Measurements from ENCODE around the gene ADH5. TPM values are rescaled to one million over a fixed set of nuclear protein-coding genes. Genes with fewer than 3 reads are reported as not detected.

Gene ADH5
- total RNA-seq, 4 donors from 2014 or later, result 24.8 to 183 (median 110) TPM

DNA sequence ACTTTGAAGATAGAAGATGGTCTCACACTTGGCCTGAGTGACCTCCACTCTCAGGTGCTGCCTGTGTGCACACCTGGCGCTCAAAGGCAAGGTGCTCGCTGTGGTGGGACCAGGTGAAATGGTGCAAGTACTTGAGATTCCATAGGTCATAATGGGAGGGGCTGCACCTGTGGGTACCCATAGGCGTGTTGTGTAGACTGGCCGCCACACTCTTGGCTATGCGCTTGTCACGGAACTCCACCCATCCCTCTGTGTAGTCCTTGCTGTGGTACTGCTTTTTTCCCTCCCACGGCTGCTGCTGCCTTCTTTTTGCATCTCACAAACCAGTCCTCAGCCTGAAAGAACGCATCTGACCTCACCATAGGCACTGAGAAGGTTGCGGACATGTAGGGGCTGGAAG is 66.0 kb downstream of the ADH5 start:
- H3K27ac ChIP-seq, result no peak overlapping the region
- H3K27me3 ChIP-seq, result no peaks in the 10 kb centered on the region
- intact Hi-C loops (cut with DNase I), result no loop called here
- peaks cover 17 to 42% (median 23%) of the 10 kb centered on the region in 3 donors for H3K4me1 ChIP-seq
- WGBS, 2 donors, result 87 to 94% methylated on average over 9 of the region's 9 CpGs
- H3K36me3 ChIP-seq, result peaks cover 0 to 30% (median 0%) of the 10 kb centered on the region in 3 donors
- no peak for DNase-seq
- TF ChIP-seq, protein P1, sequence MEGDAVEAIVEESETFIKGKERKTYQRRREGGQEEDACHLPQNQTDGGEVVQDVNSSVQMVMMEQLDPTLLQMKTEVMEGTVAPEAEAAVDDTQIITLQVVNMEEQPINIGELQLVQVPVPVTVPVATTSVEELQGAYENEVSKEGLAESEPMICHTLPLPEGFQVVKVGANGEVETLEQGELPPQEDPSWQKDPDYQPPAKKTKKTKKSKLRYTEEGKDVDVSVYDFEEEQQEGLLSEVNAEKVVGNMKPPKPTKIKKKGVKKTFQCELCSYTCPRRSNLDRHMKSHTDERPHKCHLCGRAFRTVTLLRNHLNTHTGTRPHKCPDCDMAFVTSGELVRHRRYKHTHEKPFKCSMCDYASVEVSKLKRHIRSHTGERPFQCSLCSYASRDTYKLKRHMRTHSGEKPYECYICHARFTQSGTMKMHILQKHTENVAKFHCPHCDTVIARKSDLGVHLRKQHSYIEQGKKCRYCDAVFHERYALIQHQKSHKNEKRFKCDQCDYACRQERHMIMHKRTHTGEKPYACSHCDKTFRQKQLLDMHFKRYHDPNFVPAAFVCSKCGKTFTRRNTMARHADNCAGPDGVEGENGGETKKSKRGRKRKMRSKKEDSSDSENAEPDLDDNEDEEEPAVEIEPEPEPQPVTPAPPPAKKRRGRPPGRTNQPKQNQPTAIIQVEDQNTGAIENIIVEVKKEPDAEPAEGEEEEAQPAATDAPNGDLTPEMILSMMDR (IDR thresholded peaks at IDR 0.05), result no peak
- TF ChIP-seq POLR2A (IDR thresholded peaks at IDR 0.05), result no peak
- no peak overlapping the region for H3K4me3 ChIP-seq
- peaks cover 0 to 19% (median 8%) of the 10 kb centered on the region in 3 donors for H3K9me3 ChIP-seq

DNA sequence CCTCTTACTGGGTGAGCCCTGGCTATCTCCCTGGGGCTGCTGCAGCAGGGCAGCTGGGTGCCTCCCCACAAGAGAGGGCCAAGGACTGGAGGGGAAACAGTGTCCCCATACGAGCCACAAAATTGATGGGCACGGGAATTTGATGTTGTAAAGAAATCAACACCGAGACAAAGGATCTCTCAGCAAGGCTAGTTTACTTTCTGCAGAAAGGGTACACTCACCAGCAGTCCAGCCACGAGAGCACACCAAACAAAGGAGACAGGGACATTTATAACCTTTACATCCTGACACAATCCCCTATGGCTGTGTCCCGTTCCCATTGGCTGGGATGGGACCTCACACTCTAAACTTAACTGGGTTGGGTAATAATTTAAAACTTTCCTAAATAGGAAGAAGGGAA is 67.2 kb downstream of the ADH5 start:
- no peak for DNase-seq
- H3K9me3 ChIP-seq, result peaks cover 0 to 19% (median 8%) of the 10 kb centered on the region in 3 donors
- no peaks in the 10 kb centered on the region for H3K27me3 ChIP-seq
- no peak overlapping the region for H3K27ac ChIP-seq
- WGBS, 2 donors, result 89 to 100% methylated on average over 2 to 5 of the region's 5 CpGs
- no peak overlapping the region for H3K4me3 ChIP-seq
- TF ChIP-seq, protein P1 (IDR thresholded peaks at IDR 0.05), result no peak
- TF ChIP-seq POLR2A (IDR thresholded peaks at IDR 0.05), result no peak
- intact Hi-C loops (cut with DNase I), result no loop called here
- peaks cover 0 to 30% (median 0%) of the 10 kb centered on the region in 3 donors for H3K36me3 ChIP-seq
- peaks cover 17 to 42% (median 23%) of the 10 kb centered on the region in 3 donors for H3K4me1 ChIP-seq

Other genes with a start within 250 kb of the ADH5 start
- gene EIF4E, start 159.7 kb downstream of the ADH5 start, total RNA-seq, result 100 to 1,000 TPM in 3 of 4 donors, 10 to 100 TPM in 1; 86.1 to 149 (median 125) TPM
- 10 to 100 TPM; 48.5 to 81.6 (median 72.1) TPM for gene METAP1, start 93.1 kb downstream of the ADH5 start, total RNA-seq
- 1 to 10 TPM in 2 of 4 donors, not detected in 2; 1.9 to 6.2 TPM for gene ADH4, start 55.5 kb upstream of the ADH5 start, total RNA-seq
- gene ADH6, start 130.5 kb upstream of the ADH5 start, total RNA-seq, result not detected
- gene ADH1A, start 202.2 kb upstream of the ADH5 start, total RNA-seq, result not detected
- 100 to 1,000 TPM in 2 of 4 donors, 10 to 100 TPM in 2; 12.9 to 468 (median 181) TPM for gene ADH1B, start 232.6 kb upstream of the ADH5 start, total RNA-seq